Measurements from ENCODE around the gene CD300LF. TPM values are rescaled to one million over a fixed set of nuclear protein-coding genes. Genes with fewer than 3 reads are reported as not detected.

Gene CD300LF
- total RNA-seq, 2 donors from 2014 or later, result 0.59 to 1.2 TPM

GRCh38 chr17:74702116-74702871 lies 10.4 kb downstream of the CD300LF start:
- 76% methylated on average over 9 of the region's 9 CpGs for WGBS
- H3K27me3 ChIP-seq (replicated peaks; ENCODE audit: insufficient read depth), result no peaks in the 10 kb centered on the region
- TF ChIP-seq POLR2AphosphoS5 (IDR thresholded peaks at IDR 0.05) (no peak), POLR2A (IDR thresholded peaks at IDR 0.05) (no peak)
- TF ChIP-seq, protein P1, sequence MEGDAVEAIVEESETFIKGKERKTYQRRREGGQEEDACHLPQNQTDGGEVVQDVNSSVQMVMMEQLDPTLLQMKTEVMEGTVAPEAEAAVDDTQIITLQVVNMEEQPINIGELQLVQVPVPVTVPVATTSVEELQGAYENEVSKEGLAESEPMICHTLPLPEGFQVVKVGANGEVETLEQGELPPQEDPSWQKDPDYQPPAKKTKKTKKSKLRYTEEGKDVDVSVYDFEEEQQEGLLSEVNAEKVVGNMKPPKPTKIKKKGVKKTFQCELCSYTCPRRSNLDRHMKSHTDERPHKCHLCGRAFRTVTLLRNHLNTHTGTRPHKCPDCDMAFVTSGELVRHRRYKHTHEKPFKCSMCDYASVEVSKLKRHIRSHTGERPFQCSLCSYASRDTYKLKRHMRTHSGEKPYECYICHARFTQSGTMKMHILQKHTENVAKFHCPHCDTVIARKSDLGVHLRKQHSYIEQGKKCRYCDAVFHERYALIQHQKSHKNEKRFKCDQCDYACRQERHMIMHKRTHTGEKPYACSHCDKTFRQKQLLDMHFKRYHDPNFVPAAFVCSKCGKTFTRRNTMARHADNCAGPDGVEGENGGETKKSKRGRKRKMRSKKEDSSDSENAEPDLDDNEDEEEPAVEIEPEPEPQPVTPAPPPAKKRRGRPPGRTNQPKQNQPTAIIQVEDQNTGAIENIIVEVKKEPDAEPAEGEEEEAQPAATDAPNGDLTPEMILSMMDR (IDR thresholded peaks at IDR 0.05), result no peak
- H3K4me3 ChIP-seq, result no peak overlapping the region
- no peak overlapping the region for H3K27ac ChIP-seq
- no peaks in the 10 kb centered on the region for H3K9me3 ChIP-seq
- intact Hi-C loops (cut with DNase I), result no loop called here
- no peaks in the 10 kb centered on the region for H3K36me3 ChIP-seq
- no peaks in the 10 kb centered on the region for H3K4me1 ChIP-seq (replicated peaks)
- DNase-seq (ENCODE audit: low spot score), result no peak

- DNase-seq (ENCODE audit: low spot score), result no peak
- no peak for TF ChIP-seq POLR2A (IDR thresholded peaks at IDR 0.05)
- no peak for TF ChIP-seq POLR2AphosphoS5 (IDR thresholded peaks at IDR 0.05)
- TF ChIP-seq, protein P1 (IDR thresholded peaks at IDR 0.05), result no peak
- H3K4me1 ChIP-seq (replicated peaks), result no peaks in the 10 kb centered on the region
- H3K4me3 ChIP-seq, result no peak overlapping the region
- no peaks in the 10 kb centered on the region for H3K36me3 ChIP-seq
- H3K27me3 ChIP-seq (replicated peaks; ENCODE audit: insufficient read depth), result no peaks in the 10 kb centered on the region
- H3K27ac ChIP-seq, result no peak overlapping the region
- 75% methylated on average over 9 of the region's 9 CpGs for WGBS
- H3K9me3 ChIP-seq, result no peaks in the 10 kb centered on the region
- intact Hi-C loops (cut with DNase I), result no loop called here
Observed at GRCh38 chr17:74699236-74699635, 13.5 kb downstream of the CD300LF start.

DNA sequence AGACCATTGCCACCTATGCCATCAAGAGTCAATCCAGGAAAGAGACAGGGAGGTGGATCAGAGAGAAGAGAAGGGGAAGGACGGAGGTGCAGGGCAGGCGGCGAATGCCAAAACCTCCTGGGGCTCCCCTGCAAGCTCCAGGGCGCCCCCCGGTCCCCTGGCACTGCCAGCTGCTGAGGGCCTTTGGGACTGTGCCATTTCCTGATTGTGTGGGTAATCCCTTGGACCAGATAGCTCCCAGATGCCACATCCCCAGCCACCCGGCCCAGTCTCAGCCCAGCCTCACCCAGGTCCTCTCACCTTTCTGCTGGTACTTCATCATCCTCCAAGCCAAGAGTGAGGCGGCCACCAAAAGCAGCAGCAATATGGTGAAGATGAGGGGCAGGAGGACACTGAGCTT lies 14.7 kb downstream of the CD300LF start:
- H3K4me1 ChIP-seq (replicated peaks), result no peaks in the 10 kb centered on the region
- TF ChIP-seq POLR2AphosphoS5 (IDR thresholded peaks at IDR 0.05), result no peak
- no peak for TF ChIP-seq POLR2A (IDR thresholded peaks at IDR 0.05)
- TF ChIP-seq, protein P1 (IDR thresholded peaks at IDR 0.05), result no peak
- no peak overlapping the region for H3K4me3 ChIP-seq
- no peaks in the 10 kb centered on the region for H3K9me3 ChIP-seq
- 81% methylated on average over 7 of the region's 7 CpGs for WGBS
- no peaks in the 10 kb centered on the region for H3K36me3 ChIP-seq
- H3K27ac ChIP-seq, result no peak overlapping the region
- DNase-seq (ENCODE audit: low spot score), result no peak
- intact Hi-C loops (cut with DNase I), result no loop called here
- no peaks in the 10 kb centered on the region for H3K27me3 ChIP-seq (replicated peaks; ENCODE audit: insufficient read depth)

DNA sequence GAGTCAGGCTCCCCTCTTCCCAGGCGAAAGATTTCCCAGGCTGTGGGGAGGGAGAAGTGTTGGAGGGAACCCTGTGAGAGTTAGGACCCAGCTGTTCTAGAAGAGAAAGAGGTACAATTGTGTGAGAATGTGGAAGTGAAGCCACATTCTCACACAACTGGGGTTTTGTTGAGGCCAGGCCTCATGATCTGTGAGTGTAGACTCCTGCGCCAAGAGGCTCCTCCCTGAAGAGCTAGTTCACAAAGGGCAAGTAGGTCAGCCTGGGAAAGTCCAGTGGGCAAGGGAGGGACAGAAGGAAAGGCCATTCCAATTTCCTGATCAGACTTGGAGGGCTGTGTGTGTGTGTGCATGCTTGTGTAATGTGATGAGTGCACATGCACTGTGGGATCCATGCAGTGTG lies 15.2 kb downstream of the CD300LF start:
- 82% methylated on average over 2 of the region's 2 CpGs for WGBS
- Histone ChIP-seq H3K27me3 (replicated peaks; ENCODE audit: insufficient read depth) (no peaks in the 10 kb centered on the region), H3K36me3 (no peaks in the 10 kb centered on the region), H3K4me1 (replicated peaks) (no peaks in the 10 kb centered on the region), H3K4me3 (no peak overlapping the region), H3K9me3 (no peaks in the 10 kb centered on the region), H3K27ac (no peak overlapping the region)
- intact Hi-C loops (cut with DNase I), result no loop called here
- no peak for TF ChIP-seq POLR2AphosphoS5 (IDR thresholded peaks at IDR 0.05)
- TF ChIP-seq, protein P1 (IDR thresholded peaks at IDR 0.05), result no peak
- no peak for DNase-seq (ENCODE audit: low spot score)

DNA sequence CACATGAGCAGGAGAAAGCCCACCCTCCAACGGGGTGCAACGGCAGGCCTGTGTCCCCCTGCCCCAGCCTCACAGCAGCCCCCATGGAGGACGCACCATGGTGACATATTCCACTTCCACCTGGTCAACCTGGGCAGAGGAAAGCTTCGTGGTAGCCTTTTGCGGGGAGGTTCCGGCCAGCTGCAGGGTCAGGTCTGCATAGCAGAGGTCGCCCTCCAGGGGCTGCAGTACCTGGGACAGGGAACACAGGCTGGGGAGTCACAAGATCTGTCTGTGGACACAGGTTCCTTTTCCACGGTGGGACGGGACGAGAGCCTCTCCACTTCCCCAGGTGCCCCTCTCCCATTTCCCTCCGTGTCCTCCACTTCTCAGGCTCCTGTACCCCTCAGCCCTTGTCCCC lies 17.1 kb downstream of the CD300LF start:
- Histone ChIP-seq H3K27me3 (replicated peaks; ENCODE audit: insufficient read depth) (no peaks in the 10 kb centered on the region), H3K4me1 (replicated peaks) (no peaks in the 10 kb centered on the region), H3K4me3 (no peak overlapping the region), H3K36me3 (no peaks in the 10 kb centered on the region), H3K27ac (no peak overlapping the region), H3K9me3 (no peaks in the 10 kb centered on the region)
- intact Hi-C loops (cut with DNase I), result no loop called here
- TF ChIP-seq POLR2A (IDR thresholded peaks at IDR 0.05) (no peak), POLR2AphosphoS5 (IDR thresholded peaks at IDR 0.05) (no peak)
- TF ChIP-seq, protein P1 (IDR thresholded peaks at IDR 0.05), result no peak
- no peak for DNase-seq (ENCODE audit: low spot score)
- 80% methylated on average over 11 of the region's 11 CpGs for WGBS

Measured in prostate gland (tissue), 2 donors.